ENCODE measurements around the gene ASRGL1.
"Not testable (repeated sequence)": the region's sequence is repeated elsewhere in the genome, so short reads cannot be mapped to it uniquely, and the experiment has no call there.

Gene ASRGL1

DNA sequence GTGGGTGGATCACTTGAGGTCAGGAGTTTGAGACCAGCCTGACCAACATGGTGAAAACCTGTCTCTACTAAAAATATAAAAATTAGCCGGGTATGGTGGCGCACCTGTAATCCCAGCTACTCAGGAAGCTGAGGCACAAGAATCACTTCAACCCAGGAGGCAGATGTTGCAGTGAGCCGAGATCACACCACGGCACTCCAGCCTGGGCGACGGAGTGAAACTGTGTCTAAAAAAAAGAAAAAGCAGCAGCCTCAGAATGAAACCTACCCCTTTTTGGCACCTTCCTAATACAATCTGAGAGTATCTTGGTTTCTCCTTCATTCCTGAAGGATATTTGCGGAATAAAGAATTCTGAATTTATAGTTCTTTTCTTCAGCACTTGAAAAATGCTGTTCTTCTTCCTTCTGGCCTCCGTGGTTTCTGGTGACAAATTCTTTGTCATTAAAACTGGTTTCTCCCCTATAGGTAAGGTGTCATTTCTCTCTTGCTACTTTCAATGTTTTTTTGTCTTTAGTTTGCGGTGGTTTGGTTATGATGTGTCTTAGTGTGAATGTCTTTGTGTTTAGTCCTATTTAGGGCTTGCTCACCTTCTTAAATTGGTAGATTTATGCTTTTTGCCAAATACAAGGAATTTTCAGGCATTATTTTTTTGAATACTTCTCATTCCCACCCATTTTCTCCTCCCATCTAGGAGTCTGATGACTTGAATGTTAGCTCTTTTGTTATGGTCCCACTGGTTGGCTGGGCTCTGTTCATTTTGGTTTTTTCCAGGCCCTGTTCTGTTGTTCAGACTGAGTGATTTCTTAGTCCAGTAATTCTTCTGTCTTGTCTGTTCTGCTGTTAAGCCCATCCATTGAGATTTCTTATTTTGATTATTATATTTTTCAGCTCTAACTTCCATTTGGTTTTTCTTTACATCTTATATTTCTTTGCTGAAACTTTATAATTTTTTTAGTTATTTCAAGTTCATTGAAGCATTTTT lies 15.4 kb downstream of the ASRGL1 start:
- DNase-seq (ENCODE audit: low read depth): no peak

DNA sequence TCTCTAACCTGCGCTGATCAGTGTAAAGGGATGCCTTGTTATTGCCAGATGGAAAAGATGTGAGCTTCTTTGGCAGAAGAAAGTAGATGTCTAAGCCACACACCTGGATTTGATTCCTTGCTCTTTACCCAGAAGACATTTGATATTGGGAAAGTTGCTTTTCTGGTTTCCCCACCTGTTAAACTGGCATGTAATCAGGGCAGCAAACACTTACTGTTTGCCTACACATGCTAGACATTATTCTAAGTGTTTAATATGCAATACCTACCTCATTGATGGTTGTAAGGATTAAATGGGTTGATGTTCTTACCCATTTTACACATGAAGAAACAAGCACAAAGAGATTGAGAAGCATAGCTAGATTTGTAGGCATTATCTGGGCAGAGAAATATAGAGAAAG lies 16.6 kb downstream of the ASRGL1 start:
- DNase-seq (ENCODE audit: low read depth): no peak

DNA sequence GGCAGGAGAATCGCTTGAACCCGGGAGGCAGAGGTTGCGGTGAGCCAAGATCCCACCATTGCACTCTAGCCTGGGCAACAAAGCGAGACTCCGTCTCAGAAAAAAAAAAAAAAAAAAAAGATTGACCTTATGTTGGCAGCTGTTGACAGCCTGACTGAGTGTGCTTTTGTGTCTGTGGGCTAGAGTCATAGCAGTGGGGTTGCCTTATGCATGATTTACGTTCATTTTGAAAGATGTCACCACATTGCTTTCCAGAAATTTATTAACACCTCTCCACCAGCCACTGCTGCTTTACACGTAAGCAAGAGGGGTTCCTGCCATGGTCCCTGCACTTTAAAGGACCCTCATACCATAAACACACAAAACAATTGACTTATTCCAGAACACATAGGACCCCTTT lies 21.0 kb downstream of the ASRGL1 start:
- no peak for DNase-seq (ENCODE audit: low read depth)

DNA sequence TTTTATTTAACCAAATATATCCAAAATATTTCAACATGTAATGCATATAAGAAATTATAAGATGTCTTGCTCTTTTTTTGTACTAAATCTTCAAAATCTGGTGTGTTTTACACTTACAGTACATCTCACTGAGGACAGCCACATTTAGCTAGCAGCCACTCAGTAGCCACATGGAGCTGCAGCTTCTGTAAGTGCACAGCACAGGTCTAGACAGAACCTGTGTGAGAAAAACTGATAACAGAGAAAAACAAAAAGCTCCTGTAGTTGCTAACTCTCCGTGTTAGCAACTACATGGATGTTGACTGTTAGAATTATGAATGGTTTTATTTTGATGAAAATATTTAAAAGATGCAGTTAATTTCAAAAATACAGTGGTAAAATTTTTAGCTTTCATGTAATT lies 22.2 kb downstream of the ASRGL1 start:
- DNase-seq (ENCODE audit: low read depth): no peak

DNA sequence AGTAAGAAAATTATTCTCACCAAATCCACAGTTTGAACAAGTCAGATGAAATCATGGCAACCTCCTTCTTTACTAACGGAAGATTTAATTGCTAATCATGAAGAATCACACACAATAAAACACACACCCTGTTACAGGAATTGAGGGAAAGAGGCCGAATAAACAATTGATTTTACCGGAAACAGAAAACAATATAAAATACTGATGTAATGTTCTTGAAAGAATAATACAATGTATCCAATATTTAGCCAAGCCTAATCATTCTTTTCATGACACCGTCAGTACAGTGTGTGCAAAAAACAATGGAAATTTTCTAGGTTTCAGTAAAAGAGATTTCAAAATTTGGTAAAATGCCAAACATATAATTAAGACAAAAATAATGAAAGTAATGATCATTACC lies 23.4 kb downstream of the ASRGL1 start:
- DNase-seq (ENCODE audit: low read depth): no peak

DNA sequence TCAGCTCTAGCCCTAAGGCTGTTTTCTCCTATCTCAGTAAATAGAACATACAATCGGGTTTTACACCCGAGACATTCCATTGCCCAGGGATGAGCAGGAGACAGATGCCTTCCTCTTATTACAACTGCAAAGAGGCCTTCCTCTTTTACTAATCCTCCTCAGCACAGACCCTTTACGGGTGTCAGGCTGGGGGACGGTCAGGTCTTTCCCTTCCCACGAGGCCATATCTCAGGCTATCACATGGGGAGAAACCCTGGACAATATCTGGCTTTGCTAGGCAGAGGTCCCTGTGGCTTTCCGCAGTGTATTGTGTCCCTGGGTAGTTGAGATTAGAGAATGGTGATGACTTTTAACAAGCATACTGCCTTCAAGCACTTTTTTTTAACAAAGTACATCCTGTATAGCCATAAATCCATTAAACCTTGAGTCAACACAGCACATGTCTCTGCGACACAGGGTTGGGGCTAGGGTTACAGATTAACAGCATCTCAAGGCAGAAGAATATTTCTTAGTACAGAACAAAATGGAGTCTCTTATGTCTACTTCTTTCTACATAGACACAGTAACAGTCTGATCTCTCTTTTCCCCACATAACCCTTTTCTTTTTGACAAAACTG lies 31.7 kb downstream of the ASRGL1 start:
- not testable (repeated sequence) for DNase-seq (ENCODE audit: low read depth)

DNA sequence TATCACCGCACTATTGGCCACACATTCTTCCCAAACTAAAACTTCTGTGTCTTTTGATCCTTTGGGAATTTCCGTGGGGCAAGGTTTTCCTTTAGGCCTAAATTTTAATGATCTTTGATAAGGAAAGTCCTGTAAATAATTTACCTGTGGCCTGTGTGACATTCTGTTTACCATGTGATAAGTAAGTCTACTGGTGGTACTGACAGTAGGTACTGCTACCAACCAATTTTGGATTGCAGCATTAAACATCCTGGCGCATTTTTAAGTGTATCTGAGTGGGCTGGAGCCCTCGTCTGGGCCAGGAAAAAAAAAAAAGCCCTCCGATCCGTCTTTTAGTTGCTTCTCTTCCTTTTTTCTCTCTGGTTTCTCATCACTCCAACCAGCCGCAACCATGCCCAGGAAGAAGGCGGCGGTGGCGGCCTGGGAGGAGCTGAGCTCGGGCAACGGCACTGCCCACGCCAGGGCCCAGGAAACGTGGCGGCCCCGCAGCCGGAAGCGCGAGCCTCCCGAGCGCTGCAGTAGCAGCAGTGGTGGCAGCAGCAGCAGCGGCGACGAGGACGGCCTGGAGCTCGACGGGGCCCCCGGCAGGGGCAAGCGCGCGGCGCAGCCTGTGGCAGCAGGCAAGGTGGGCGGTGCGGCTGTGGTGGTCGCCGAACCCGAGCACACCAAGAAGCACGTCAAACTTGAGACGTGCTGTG lies 33.6 kb downstream of the ASRGL1 start:
- DNase-seq (ENCODE audit: low read depth): no peak

DNA sequence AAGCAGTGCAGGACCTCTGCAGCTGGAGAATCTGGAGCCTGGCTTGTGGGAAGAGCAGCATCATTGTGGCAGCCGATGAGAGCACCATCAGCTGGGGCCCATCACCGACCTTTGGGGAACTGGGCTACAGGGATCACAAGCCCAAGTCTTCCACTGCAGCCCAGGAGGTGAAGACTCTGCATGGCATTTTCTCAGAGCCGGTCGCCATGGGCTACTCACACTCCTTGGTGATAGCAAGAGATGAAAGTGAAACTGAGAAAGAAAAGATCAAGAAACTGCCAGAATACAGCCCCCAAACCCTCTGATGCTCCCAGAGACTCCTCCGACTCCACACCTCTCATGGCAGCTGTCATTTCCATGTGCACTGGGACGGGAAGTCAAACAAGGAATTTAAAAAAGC lies 35.6 kb downstream of the ASRGL1 start:
- no peak for DNase-seq (ENCODE audit: low read depth)

DNA sequence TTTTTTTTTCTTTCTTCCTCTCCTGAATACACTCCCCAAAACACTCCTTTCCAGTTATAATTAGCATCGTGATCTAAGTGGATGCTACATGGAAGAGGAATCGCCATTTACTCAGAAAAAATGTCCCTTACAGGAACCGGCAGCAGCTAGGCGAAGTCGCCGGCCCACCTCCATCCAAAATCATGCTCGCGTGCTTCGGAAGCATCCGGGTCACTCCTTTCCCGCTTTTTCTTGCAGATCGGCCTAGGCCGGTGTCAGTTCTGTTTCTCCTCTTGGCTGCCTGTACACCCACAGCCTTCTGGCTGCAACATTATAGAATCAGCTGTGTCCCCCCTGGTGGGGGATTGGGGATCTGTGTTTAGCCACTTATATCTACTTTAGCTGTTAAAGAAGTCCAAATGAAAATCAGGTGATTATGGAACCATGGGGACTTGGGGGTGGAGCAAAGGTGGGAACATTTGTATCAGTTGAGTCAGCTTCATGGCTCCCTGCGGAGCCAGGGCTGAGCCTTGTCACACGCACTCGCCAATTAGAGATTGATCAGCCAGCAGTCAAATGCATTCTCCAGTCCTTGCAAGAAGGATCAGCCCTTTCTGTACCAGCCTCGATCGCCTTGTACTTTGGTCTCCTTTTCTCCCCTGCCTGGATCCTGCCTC lies 36.3 kb downstream of the ASRGL1 start:
- no peak for DNase-seq (ENCODE audit: low read depth)

DNA sequence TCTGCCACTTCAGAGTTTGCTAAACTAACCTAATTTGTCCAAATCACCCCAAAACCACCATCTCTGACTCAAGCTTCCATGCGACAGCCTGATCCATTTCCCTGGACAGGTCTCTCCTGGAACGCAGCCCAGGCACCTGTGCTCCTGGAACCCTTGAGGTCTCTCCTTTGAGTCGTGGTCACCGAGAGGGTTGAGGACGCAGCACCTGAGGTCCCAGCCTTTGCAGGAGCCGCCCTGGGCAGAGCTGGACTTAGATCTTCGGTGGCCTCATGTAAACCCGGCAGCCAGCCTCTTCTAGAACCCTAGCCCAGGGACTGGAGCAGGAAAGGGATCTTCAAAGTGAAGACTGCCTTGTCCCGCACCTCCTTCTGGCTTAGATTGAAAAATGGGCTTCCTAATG lies 37.6 kb downstream of the ASRGL1 start:
- DNase-seq (ENCODE audit: low read depth): no peak

DNA sequence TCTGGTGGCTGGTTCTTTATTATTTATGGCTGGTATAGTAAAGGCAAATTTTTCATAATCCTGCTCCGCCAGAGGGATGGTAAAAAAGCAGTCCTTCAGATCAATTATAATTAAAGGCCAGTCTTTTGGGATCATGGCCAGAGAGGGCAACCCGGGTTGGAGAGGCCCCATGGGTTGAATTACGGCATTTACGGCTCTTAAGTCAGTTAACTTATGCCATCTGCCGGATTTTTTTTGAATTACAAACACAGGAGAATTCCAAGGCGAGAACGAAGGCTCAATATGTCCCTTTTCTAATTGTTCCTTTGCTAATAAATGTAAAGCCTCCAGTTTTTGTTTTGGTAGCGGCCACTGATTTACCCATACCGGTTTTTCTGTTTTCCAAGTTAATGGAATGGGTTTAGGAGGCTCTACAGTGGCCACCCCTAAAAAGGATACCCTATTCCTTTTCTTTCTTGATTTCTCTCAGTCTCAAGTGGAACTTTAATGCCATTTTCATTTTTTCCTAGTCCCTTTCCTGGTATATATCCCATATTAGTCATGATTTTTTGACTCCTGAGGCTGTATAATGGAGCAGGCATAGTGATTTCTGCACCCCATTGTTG lies 41.3 kb downstream of the ASRGL1 start:
- DNase-seq (ENCODE audit: low read depth): peak; percentile 42

DNA sequence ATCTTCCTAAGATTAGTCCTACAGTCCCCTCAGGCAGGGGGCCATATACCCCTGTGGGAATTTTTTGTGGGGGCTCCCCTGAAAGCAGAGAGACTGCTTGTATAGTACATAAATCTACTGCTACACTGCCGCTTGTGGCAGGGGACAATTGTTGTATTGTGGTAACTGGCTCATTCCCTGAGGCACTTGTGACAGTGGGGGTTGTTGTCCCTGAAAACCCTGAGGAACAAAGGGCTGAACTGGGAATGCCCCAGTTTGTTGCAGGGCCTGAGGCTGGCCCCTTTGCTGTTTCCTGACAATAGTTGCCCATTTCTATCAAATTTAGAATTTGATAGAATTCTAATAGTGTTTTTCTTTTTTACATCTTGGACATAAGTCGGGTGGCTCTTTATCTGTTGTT lies 42.3 kb downstream of the ASRGL1 start:
- not testable (repeated sequence) for DNase-seq (ENCODE audit: low read depth)

DNA sequence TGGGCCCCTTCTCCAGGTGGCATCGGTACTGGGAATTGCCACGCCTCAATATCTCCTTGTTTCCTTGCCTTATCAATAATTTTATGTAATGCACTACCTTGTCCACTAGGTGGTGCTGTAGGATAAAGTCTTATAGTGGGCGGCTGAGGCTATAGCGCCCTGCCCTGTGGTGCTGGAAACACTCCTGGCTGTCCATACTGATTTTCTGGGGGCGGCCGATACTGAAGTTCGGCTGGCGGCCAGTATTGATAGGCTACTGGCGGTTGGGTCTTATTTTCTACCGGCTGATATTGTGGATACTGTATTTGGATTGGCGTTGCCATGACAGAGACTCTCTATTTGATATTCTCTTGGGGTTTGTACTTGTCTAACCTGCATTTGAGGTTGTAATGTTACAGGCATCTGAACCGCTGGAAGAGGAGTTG lies 43.6 kb downstream of the ASRGL1 start:
- DNase-seq (ENCODE audit: low read depth): peak; percentile 41

DNA sequence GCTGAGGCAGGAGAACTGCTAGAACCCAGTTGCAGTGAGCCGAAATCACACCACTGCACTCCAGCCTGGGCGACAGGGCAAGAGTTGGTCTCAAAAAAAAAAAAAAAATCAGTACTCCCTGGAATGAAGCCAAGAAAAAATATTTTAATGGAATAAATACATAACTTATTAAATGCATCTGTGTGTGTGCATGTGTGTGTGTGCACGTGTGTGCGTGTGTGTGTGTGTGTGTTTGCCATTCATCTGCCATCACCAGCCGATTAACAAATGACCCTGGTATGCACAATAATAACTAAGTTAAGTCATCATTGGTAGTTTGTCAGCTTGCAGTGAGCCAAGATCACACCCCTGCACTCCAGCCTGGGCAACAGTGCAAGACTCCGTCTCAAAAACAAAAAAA lies 46.6 kb downstream of the ASRGL1 start:
- DNase-seq (ENCODE audit: low read depth): no peak

DNA sequence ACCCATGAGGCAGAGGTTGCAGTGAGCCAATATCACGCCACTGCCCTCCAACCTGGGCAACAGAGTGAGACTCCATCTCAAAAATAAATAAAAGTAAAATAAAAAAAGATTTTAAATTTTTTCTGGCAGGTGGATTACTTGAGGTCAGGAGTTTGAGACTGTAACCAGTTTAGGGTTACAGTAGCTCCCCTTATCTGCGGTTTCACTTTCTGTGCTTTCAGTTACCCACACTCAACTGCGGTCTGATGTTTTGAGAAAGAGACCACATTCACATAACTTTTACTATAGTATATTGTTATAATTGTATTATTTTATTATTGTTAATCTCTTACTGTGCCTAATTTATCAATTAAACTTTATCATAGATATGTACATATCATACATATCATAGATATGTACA lies 48.8 kb downstream of the ASRGL1 start:
- not testable (repeated sequence) for DNase-seq (ENCODE audit: low read depth)

DNA sequence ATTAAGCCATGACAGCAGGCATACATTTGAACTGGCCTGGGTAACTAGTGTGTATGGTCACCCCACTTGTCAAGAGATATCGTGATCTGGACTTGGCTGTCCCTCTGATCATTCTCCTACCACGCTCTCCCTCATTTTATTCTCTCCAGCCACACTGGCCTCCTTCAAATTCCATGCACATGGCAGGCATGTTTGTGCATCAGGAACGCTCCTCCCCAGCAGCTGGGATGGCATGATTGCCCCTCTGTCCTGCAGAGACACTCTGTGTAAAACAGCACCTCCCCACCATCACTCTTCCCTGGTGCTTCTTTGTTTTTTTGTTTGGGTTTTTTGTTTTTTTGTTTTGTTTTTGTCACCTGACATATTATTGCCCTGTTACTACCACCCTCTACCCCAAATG lies 50.1 kb downstream of the ASRGL1 start:
- DNase-seq (ENCODE audit: low read depth): no peak

DNA sequence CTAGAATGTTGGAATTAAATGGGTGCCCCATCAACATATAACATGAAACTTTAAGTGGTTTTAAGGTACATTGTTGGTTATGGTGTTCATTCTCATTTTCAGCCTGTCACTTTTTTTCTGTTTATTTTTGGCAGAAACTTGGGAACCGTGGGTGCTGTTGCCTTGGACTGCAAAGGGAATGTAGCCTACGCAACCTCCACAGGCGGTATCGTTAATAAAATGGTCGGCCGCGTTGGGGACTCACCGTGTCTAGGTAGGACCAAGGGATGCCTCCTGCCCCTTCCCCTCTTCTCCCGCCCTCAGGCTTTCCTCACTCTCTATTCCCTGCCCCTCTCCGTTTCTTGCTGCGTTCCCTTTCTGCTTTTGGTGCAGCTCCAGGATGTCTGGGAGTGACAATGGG lies 51.8 kb downstream of the ASRGL1 start:
- DNase-seq (ENCODE audit: low read depth): no peak

DNA sequence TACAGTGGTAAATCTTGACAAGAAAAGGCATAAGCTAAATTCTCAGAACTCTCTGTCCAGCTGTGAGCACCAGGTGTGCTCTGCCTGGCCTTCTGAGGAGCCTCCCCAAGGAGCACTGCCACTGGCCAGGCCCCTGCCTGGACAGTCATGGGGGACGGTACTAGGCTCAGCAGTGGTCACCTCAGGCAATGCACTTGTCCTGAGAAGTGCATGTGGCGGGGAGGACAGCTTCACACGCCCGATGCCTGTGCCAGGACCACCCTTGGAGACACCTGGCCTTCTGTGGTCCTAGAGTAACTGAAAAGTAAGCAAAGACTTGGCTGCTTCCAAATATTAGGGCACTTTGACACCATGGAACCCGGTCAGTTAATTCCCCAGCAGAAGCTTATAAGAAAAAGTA lies 53.0 kb downstream of the ASRGL1 start:
- DNase-seq (ENCODE audit: low read depth): no peak

DNA sequence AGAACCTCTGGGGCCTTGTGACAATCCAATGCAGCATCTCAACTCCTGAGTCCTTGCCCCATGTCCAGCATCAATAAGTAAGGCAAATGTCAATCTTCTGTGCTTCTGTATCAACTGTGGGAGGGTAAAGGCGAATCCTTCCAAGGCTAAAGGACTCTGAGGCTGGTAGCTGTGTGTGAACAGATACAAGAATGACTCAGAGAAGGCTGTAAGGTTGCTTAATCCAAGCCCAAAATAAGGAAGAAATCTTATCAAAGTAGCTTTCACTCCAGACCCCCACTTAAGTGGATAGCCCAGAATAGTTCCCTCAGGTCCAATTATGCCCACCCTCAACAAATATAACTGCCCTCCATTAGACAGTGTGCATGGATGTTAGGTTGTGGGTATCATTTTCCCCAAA lies 53.5 kb downstream of the ASRGL1 start:
- DNase-seq (ENCODE audit: low read depth): no peak

DNA sequence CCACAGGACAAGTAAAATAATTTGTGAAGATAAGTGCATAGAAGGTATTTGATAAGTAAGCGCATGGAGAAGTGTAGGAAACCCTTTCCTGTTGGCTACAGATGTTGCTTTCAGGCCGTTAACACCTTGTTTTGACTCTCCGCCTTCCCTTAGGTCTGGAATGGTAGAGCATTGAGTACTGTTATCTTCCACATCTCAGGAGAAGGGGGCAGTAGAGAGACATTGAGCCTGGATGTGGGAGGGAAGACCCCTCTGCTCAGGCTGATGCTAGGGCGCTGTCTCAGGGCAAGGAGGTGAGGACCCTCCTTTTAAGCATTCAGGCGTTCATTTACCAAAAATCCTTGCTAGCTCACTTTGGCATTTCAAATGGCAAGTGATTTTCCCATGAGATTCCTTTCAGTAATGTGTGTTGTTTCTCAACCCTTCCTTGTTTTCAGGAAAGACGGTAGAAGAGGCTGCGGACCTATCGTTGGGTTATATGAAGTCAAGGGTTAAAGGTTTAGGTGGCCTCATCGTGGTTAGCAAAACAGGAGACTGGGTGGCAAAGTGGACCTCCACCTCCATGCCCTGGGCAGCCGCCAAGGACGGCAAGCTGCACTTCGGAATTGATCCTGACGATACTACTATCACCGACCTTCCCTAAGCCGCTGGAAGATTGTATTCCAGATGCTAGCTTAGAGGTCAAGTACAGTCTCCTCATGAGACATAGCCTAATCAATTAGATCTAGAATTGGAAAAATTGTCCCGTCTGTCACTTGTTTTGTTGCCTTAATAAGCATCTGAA lies 54.6 kb downstream of the ASRGL1 start:
- no peak for DNase-seq (ENCODE audit: low read depth)

DNA sequence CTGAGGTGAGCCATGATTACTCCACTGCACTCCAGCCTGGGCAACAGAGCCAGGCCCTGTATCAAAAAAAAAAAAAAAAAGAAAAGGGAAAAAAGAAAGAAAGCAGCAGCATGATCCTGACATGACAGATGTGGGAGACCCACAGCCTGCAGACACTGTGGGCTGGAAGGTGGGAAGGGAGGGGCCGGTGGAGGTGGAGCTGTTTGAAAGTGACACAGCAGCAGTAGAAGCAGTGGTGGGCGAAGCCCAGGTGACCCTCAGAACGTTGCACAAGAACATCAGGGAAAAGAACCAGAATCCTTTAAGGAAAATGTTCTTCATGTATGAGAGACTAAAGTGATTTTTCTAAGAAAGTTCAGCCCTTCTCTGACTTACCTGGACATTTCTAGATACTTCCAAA lies 55.3 kb downstream of the ASRGL1 start:
- DNase-seq (ENCODE audit: low read depth): no peak

Measured in fibroblast of gingiva (primary cell).